ENCODE data around the gene UEVLD. TPM values are rescaled to one million over a fixed set of nuclear protein-coding genes. Genes with fewer than 3 reads are reported as not detected.

The UEVLD gene
- total and polyA plus RNA-seq, 9 of the 15 experiments (the other 6 are each of a cell fraction or from before 2014, with no cell fraction given) = 4.7 to 12.6 (median 7.4) TPM

- TF ChIP-seq RUNX1 (IDR thresholded peaks at IDR 0.05; ENCODE audit: low read depth) = peak; percentile 76; the same call in 1 of the 2 replicates
- no peak for TF ChIP-seq ESRRB (CRISPR knock-in tag; IDR thresholded peaks at IDR 0.05; ENCODE audit: borderline replicate concordance)
- TF ChIP-seq ZNF318 (IDR thresholded peaks at IDR 0.05; ENCODE audit: borderline replicate concordance in 1 of 2, low read depth in 1 of 2) = no peak
- TF ChIP-seq PHF21A (IDR thresholded peaks at IDR 0.05; ENCODE audit: borderline replicate concordance, low read depth) = no peak; the same call in 1 of the 2 replicates
- no peak; the same call in 1 of the 2 replicates for TF ChIP-seq MIER1 (IDR thresholded peaks at IDR 0.05; ENCODE audit: low read depth)
- TF ChIP-seq ZNF551 (CRISPR knock-in tag; IDR thresholded peaks at IDR 0.05) = no peak
- TF ChIP-seq RAD21 (CRISPR knock-in tag; conservative IDR thresholded peaks at IDR 0.05 in 1 of 2, IDR thresholded peaks at IDR 0.05 in 1 of 2) = no peak; a peak in 1 of 4 replicates
- peak; percentile 95 for TF ChIP-seq POLR2AphosphoS5 (IDR thresholded peaks at IDR 0.05; ENCODE audit: control insufficient read depth, insufficient read depth, low read depth, low read length)
- TF ChIP-seq ATF3 (IDR thresholded peaks at IDR 0.05) = peak; percentile 49; the same call in 1 of the 2 replicates
- TF ChIP-seq ATF3 (CRISPR knock-in tag; conservative IDR thresholded peaks at IDR 0.05) = peak; percentile 28; the same call in 1 of the 2 replicates
- TF ChIP-seq ZBTB12 (CRISPR knock-in tag; IDR thresholded peaks at IDR 0.05) = peak; percentile 89
- no peak for TF ChIP-seq NR3C1 (CRISPR knock-in tag; IDR thresholded peaks at IDR 0.05)
- peak; percentile 3; the same call in 1 of the 2 replicates for TF ChIP-seq RFX1 (IDR thresholded peaks at IDR 0.05)
- peak in 1 of 2 experiments; percentile 20; a peak in 1 of 4 replicates for TF ChIP-seq SRF (CRISPR knock-in tag; IDR thresholded peaks at IDR 0.05)
- peak; percentile 90 for TF ChIP-seq CREB1 (IDR thresholded peaks at IDR 0.05)
- peak; percentile 95 for TF ChIP-seq CREB1 (CRISPR knock-in tag; IDR thresholded peaks at IDR 0.05)
Observed at GRCh38 chr11:18526521-18527296, 61.8 kb downstream of the UEVLD start, which contains the start of gene TSG101 (continued).
